DOHH2 (cell line): ENCODE results near the gene GIMAP8.

Source experiments
- H3F3A ChIP-seq: fragments of 200-600 bp; sonication (generic), shearing (Covaris generic); 2 replicates; pipeline ENCODE4 v1.6.0; 2016; ENCODE audit warnings: antibody characterized with exemption, mild to moderate bottlenecking; ENCODE audit not compliant: control insufficient read depth, insufficient read depth
- H3K27ac ChIP-seq: fragments of 200-600 bp; sonication (generic); 2 replicates; pipeline ENCODE4 v1.5.1; 2014; ENCODE audit warnings: low read depth, mild to moderate bottlenecking, low read length, moderate library complexity
- H3K27me3 ChIP-seq: fragments of 200-600 bp; sonication (generic); 2 replicates; pipeline ENCODE4 v1.6.1; 2014; ENCODE audit warnings: mild to moderate bottlenecking, low read length, mixed read lengths; ENCODE audit not compliant: control insufficient read depth
- H3K36me3 ChIP-seq: fragments of 200-600 bp; sonication (generic); 2 replicates; pipeline ENCODE4 v1.6.1; 2014; ENCODE audit warnings: mild to moderate bottlenecking, low read length, moderate library complexity, mixed read lengths; ENCODE audit not compliant: control insufficient read depth
- H3K4me1 ChIP-seq: fragments of 200-600 bp; sonication (generic); 2 replicates; pipeline ENCODE4 v1.6.1; 2014; ENCODE audit warnings: mild to moderate bottlenecking, low read length, mixed read lengths; ENCODE audit not compliant: control insufficient read depth
- H3K4me2 ChIP-seq: fragments of 200-600 bp; sonication (generic); 2 replicates; pipeline ENCODE4 v1.6.0; 2014; ENCODE audit warnings: mild to moderate bottlenecking, low read length, moderate library complexity
- H3K4me3 ChIP-seq: fragments of 200-600 bp; sonication (generic); 2 replicates; pipeline ENCODE4 v1.5.1; 2014; ENCODE audit warnings: mild to moderate bottlenecking, low read length, mixed read lengths
- H3K79me2 ChIP-seq: fragments of 200-600 bp; sonication (generic); 2 replicates; pipeline ENCODE4 v1.6.1; 2014; ENCODE audit warnings: mild to moderate bottlenecking, low read length, mixed read lengths; ENCODE audit not compliant: control insufficient read depth
- H3K9me2 ChIP-seq: fragments of 200-600 bp; sonication (generic); replicated peaks from 2 replicates; pipeline ENCODE4 v1.6.1; 2014; ENCODE audit warnings: mild to moderate bottlenecking, low read length, mixed read lengths; ENCODE audit not compliant: control insufficient read depth
- H3K9me3 ChIP-seq: fragments of 200-600 bp; sonication (generic); 2 replicates; pipeline ENCODE4 v1.6.1; 2014; ENCODE audit warnings: antibody characterized with exemption, low read length, mixed read lengths; ENCODE audit not compliant: control insufficient read depth, insufficient read depth
- H4K20me1 ChIP-seq: fragments of 200-600 bp; sonication (generic); 2 replicates; pipeline ENCODE4 v1.6.0; 2014; ENCODE audit warnings: low read depth, mild to moderate bottlenecking, antibody characterized with exemption, low read length, moderate library complexity; ENCODE audit not compliant: control insufficient read depth, insufficient read depth
- EZH2phosphoT487 ChIP-seq: fragments of 200-600 bp; sonication (generic); IDR thresholded peaks from 2 replicates; pipeline ENCODE4 v1.6.1; 2017; ENCODE audit warnings: borderline replicate concordance, mild to moderate bottlenecking, antibody characterized with exemption, low read length, moderate library complexity, mixed read lengths
- TF ChIP-seq, protein P1 (sequence below): fragments of 200-600 bp; sonication (generic); IDR thresholded peaks from one replicate; pipeline ENCODE4 v1.5.1; 2014; ENCODE audit warnings: antibody characterized with exemption, mild to moderate bottlenecking, low read depth, low read length; ENCODE audit not compliant: poor library complexity, severe bottlenecking

GIMAP8 gene

DNA sequence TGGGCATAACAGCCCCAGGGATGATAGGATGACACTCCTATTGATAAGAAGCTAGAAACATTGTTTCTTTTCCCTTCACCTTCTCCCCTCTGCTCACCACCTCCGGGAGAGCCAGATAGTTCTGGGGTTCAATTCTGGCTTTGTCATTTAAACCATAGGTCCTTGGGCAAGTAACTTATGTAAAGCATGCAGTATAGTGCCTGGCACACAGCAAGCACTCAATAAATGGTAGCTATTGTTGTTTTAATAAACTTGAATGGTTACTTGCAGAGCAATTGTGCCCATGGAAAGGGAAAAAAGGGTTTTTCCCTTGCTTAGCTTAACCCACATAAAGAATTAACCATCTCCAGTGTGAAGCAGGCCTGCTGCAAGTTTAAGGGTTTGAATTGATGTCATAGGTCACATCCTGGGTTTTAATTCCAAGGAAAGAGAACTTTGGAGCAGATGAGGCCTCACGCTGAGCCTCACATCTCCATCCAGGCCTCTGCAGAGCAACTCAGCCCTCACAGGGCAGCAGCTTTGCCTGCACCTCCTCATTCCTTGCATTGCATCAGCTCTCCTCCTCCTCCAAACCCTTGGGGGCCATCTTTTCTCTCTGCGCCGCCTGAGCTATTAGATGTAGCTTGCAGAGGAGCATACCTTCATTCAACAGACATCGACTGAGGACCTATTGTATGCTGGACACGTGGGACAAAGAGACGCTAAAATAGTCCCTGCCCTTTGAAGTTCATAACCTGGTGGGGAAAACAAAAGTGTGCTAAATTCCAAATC is 48.4 kb upstream of the GIMAP8 start:
- H4K20me1 ChIP-seq = no peaks in the 10 kb centered on the region
- H3K9me2 ChIP-seq = no peaks in the 10 kb centered on the region
- H3K9me3 ChIP-seq = no peaks in the 10 kb centered on the region
- no peaks in the 10 kb centered on the region for H3K27me3 ChIP-seq
- H3K27ac ChIP-seq = no peak overlapping the region
- H3K4me1 ChIP-seq = peaks cover 31% of the 10 kb centered on the region
- peaks cover 9% of the 10 kb centered on the region for H3F3A ChIP-seq
- H3K79me2 ChIP-seq = no peaks in the 10 kb centered on the region
- TF ChIP-seq EZH2phosphoT487 = no peak
- TF ChIP-seq, protein P1, sequence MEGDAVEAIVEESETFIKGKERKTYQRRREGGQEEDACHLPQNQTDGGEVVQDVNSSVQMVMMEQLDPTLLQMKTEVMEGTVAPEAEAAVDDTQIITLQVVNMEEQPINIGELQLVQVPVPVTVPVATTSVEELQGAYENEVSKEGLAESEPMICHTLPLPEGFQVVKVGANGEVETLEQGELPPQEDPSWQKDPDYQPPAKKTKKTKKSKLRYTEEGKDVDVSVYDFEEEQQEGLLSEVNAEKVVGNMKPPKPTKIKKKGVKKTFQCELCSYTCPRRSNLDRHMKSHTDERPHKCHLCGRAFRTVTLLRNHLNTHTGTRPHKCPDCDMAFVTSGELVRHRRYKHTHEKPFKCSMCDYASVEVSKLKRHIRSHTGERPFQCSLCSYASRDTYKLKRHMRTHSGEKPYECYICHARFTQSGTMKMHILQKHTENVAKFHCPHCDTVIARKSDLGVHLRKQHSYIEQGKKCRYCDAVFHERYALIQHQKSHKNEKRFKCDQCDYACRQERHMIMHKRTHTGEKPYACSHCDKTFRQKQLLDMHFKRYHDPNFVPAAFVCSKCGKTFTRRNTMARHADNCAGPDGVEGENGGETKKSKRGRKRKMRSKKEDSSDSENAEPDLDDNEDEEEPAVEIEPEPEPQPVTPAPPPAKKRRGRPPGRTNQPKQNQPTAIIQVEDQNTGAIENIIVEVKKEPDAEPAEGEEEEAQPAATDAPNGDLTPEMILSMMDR = no peak
- peaks cover 7% of the 10 kb centered on the region for H3K36me3 ChIP-seq
- H3K4me2 ChIP-seq = no peak overlapping the region
- no peak overlapping the region for H3K4me3 ChIP-seq

DNA sequence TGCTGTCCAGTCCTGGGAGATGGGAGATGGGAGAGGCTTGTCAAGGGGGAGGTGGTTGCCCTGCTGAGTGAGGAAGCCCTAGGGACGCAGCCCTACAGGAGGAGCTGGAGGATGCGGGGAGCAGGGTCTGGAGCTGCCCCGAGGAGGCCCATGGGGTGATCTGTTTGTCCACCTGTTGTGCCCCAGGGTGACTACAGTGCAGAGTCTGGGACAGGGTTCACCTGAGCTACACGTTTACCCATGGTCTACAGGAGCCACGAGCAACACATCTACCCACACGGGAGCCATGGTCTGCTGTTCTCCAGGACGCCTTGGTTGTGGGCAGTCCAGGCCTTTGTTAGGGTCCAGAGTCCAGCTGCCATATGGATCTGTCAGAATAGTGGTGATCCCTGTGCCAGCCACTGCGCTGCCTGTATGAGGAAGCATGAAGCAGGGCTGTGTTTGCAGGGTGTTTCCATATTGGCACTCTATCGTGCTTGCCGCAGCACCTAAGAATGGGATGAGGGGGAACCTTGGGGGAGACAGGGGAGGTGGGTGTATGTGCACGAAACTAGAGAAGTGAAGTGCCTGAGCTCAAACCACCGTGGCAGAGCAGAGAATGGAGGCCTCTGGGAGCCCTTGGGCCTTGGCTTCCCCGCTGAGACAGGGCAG is 47.6 kb upstream of the GIMAP8 start:
- Histone ChIP-seq H4K20me1 (no peaks in the 10 kb centered on the region), H3K36me3 (peaks cover 6% of the 10 kb centered on the region), H3K4me1 (peaks cover 34% of the 10 kb centered on the region), H3K27ac (no peak overlapping the region), H3K4me2 (no peak overlapping the region), H3K4me3 (no peak overlapping the region), H3K9me3 (no peaks in the 10 kb centered on the region), H3K27me3 (no peaks in the 10 kb centered on the region), H3K79me2 (no peaks in the 10 kb centered on the region), H3F3A (peaks cover 9% of the 10 kb centered on the region), H3K9me2 (no peaks in the 10 kb centered on the region)
- TF ChIP-seq, protein P1 = no peak

DNA sequence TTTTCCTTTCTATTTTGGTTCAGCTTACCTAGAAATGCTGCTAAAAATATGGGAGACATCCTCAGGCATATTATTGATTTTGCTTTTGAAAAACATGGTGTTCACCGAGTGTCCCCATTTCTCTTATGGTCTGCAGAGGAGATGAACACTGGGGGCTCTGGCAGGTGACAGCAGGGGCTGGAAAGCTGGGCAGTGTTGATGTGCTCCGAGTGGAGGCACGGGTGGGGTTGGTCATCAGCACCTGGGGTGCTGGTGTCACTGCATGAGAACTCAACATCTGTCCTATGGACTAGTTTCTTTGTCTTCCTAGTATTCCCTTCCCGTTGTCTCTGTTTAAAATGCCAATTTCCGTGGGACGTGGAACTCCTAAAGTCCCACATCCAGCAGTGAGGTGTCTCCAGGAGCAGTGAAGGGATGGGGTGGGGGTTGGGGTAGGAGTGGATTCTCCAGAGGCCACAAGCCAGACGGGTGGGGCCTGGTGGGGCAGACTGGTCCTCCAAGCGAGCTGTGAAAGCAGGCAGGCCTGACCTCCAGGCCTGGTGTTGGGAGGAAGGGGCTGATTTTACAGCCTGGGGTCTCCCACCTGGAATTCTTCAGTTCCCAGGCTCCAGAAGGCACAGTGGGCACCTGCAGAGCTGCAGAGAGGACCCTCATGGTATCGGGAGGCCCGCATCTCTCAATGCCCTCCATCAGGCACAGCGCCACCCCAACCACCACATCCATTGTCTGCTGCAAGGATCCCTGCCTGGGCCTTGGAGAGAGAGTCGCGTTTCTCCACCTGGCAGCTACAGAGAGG is 46.9 kb upstream of the GIMAP8 start:
- H3K4me1 ChIP-seq = peaks cover 34% of the 10 kb centered on the region
- peaks cover 9% of the 10 kb centered on the region for H3F3A ChIP-seq
- peak overlapping the region; percentile 75 for H3K4me3 ChIP-seq
- H3K9me2 ChIP-seq = no peaks in the 10 kb centered on the region
- H3K79me2 ChIP-seq = no peaks in the 10 kb centered on the region
- H3K9me3 ChIP-seq = no peaks in the 10 kb centered on the region
- TF ChIP-seq, protein P1 = no peak
- no peak for TF ChIP-seq EZH2phosphoT487
- H3K4me2 ChIP-seq = peak overlapping the region; percentile 81
- H3K27me3 ChIP-seq = no peaks in the 10 kb centered on the region
- no peaks in the 10 kb centered on the region for H3K36me3 ChIP-seq
- H4K20me1 ChIP-seq = no peaks in the 10 kb centered on the region
- no peak overlapping the region for H3K27ac ChIP-seq
